HL-60/S4 treated with phorbol 12-myristate 13-acetate at 8.2 ng/mL for 4 days and 3 days (cell line): ENCODE results near the gene IGFN1.

Source experiments
- in situ Hi-C: fragments of 300-500 bp; cut with MboI; formaldehyde crosslinking; loops from 2 replicates; pipeline ENCODE4 v1.15.0; 2022; ENCODE audit warnings: low sequenced_read_pairs

The IGFN1 gene

DNA sequence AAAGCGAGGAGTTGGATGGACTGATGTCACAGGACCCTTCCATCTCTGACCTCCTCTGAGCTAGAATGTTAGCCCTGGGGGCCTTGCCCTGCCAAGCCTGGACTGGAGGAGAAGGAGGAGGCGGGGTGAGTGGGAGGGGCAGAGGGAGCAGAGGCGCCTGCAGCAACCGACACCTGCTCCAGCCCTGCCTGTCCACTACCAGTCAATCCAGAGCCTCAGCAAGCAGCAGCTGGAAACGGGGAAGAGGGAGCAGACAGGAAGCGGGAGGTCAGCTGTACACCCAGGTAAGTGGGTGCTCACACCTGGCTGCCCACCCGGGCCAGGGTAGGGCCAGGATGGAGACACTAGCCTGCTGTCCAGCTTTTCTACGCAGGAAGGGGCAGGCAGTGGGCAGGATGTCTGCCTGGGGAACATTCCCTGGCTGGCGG, at the start of gene IGFN1:
Gene IGFN1, plus strand, starts transcription at position 201 of the 428 bp plus-strand sequence. CDS start 2,470 bp downstream, outside the sequence.
- in situ Hi-C loops: no loop called here

GRCh38 chr1:201140941-201141260, 49.7 kb upstream of the IGFN1 start:
- in situ Hi-C loops: no loop called here

DNA sequence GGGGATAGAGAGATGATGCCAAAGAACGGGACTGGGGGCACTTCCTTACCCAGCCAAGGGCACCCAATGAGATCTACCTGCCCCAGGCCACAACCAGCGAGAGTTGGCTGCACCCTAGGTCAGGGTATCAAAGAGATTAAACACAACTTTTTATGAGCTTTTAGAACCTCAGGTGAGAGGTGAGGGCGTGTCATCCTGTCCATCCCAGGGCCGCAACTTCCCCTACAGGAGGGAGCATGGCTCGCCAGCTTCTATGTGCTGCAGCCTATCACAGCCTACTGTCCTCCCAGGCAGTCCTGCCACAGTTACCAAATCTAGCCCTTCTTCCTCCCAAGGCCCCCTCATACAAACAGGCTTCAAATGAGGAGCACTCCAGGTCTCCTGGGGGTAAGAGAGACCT, 49.2 kb upstream of the IGFN1 start:
- in situ Hi-C loops: no loop called here

- in situ Hi-C loops: no loop called here
Measured at GRCh38 chr1:201142011-201142848, 48.4 kb upstream of the IGFN1 start.

DNA sequence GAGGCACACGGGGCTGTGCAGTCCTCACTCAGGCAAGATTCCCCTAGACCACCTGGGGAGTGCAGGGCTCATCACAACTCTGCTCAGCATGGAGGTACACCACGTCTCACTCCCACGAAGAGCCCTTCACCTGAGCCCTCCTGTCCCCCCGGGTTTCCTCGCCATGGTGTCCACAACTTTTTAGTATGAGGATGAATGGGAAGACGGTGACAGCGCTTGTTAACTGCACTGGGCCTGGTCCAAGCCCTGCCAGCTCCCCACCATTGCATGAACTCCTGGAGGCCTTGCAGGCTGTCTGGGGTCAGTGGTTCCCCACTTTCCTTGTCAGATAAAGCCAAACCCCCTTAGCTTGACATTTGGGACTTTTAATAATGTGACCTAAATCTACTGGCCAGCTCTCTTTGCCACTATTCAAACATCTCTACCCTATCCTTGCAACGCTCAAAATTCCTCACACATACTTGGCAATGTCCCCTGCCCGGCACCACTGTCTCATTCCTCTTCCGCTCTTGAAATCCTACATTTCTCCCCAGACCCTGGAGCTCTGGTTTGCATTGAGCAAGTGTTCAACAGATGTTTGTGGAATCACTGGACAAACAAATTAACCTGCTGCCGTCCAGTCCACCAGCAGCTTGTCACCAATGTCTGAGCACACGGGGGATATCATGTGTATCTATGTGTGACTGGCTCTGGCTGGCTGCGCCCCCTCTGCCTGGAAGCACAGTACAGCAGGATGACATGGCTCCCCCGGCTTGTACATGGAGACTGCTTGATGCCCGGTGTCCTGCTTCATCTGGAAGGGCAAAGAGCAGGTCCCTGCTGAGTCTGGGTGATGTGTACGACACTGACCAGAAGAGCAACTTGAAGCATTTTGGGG, 47.5 kb upstream of the IGFN1 start:
- in situ Hi-C loops: no loop called here

DNA sequence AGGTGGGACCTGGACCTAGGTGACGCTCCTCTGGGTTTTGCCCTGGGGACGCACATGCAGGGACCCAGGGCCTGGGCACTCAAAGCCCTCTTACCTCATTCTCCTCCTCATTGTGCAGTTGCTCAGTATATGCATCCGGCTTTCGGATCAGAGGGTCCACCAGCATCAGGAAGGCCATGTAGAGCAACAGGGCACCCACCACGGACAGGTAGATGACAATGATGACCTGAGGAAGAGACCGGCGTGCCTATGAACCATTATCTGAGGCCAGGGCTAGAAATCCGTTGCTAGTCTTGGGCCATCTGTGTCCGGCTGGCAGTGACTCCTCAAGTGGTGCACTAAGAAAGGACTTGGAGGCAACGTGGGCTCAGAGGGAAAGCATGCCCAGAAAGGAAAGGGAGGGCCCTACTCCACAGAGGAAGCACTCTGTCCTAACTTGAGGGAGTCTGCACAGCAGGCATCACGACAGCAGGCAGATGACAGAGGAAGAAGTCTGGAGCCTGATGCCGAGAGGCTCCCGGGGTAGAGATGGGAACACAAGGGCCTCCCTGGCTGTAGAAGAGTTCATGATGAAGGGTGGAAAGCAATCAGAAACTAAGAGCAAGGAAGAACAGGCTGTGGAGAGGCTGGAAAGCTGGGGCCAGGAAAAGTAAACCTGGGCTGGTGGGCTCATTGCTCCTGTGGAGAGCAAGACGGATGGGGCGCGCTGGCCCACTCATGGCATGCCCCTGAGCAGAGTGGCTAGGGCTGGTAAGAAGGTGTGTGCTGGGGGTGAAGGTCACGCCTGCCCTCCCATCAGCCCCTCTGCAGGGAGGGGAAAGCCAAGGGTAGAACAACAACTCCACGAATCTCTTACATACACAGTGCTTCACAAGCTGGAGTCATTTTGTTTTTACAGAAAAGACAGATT, 46.6 kb upstream of the IGFN1 start:
- in situ Hi-C loops: no loop called here

- in situ Hi-C loops: no loop called here
Measured at GRCh38 chr1:201144701-201145100, 45.9 kb upstream of the IGFN1 start.

DNA sequence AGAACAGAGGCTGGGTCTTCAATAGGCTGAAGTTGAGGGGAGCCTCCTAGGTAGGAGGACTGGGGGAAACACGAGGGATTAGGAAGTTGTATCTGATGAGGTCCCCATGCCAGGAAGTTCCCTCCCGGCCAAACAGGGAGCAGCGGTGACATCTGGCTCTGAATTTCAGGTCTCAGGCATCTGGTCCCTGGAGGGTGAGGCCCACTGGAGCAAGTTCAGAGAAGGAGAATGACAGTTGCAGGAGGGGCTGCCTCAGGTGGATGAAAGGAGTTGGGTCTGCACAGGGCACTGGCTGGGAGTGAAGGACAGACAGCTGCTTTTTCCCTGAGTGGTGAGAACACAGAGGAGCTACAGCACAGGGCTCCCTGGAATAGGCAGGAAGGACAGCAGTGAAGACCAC, 45.5 kb upstream of the IGFN1 start:
- in situ Hi-C loops: no loop called here

GRCh38 chr1:201145816-201146215, 44.8 kb upstream of the IGFN1 start:
- in situ Hi-C loops: no loop called here

GRCh38 chr1:201146626-201147390, 43.8 kb upstream of the IGFN1 start:
- in situ Hi-C loops: no loop called here

DNA sequence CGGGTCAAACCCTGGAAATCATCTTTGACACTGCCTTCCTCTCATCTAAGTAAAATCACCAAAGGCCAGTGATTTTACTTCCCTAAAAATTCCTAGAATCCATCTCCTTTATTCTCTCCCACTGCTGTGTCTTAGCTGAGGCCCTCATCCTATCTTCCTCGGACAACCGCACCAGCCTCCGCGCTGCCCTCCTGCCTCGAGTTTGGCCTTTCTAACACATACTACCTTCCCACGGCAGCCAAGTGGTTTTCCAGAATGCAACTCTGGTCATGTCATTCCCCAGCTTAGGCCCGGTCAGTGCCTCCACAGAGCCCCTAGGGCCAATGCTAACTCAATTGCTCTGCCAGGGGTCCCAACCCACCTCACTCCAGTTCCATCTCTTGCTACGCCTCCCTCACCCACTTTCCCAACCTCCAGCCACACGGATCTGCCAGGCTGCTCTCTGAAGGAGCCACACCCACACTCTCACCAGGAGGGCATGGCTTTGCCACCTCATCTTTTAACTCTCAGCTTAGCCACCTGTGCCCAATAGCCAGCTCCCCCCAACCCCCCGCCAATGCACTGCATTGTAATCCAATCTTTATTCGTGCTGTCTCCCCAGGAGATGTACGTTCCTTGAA, 43.1 kb upstream of the IGFN1 start:
- in situ Hi-C loops: no loop called here

- in situ Hi-C loops: no loop called here
Measured at GRCh38 chr1:201149400-201149799, 41.2 kb upstream of the IGFN1 start.

- in situ Hi-C loops: no loop called here
Measured at GRCh38 chr1:201153474-201154388, 36.9 kb upstream of the IGFN1 start.

DNA sequence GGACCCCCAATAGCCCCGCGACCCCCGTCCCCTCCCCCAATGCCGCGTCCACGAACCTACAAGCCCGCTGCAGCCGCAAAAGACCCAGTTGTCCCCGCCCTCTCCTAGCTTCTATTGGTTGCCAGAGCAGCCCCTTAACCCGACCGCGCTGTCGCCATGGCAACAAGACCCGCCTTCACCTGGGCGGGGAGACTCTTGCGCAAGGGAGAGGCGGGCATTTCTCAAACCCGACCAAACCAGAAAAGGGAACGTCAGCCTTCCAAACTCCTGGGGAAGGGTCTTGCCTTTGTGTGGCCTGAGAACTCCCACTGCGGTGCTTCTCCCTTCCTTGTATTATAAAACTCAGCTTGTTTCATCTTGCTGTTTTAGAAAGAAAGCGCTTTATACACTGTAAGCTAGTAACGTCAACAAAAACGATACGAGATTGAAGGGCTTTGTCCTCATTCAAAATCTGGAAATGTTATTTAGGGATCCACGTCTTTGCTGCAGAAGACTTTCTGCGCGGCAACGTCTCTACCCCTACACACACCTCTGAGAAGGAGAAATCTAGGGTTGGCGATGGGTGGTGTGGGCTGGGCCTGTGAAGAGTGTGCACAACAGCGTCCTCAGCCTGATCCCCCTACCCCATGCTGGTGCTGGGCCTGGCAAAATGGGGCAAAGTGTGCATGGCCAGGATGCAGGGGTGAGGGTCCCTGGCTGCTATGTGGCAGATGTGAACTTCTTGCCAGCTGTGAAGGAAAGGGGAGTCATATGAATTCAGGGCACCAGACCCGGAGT, 36.0 kb upstream of the IGFN1 start, which contains the start of gene TMEM9:
Gene TMEM9, minus strand, starts transcription at position 86 of the 777 bp plus-strand sequence. CDS start 551 bp downstream, outside the sequence.
- in situ Hi-C loops: no loop called here

- in situ Hi-C loops: no loop called here
Measured at GRCh38 chr1:201155354-201155753, 35.3 kb upstream of the IGFN1 start.

DNA sequence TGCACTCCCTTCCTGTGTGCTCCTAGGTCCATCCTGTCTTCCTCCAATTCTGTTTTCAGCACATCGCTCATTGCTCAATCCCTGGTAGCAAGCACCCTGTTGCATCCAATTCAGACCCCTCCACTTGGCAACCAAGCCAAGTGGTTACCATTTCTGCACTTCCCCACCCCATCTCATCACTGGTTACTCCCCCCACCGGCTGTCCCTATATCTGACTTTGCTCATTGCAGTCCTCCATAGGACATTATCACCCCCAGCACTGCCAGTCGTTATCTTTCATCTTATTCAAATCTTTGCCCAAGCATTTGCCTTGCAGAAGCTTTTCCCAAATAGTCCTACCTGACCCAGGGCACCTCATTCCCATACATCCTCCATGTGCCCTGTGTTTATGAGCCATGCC, 34.3 kb upstream of the IGFN1 start:
- in situ Hi-C loops: no loop called here

- in situ Hi-C loops: no loop called here
Measured at GRCh38 chr1:201156819-201157218, 33.8 kb upstream of the IGFN1 start.

GRCh38 chr1:201157949-201158348, 32.7 kb upstream of the IGFN1 start:
- in situ Hi-C loops: no loop called here
